Heart left ventricle (tissue), 16 donors: ENCODE measurements around the gene GH1. TPM values are rescaled to one million over a fixed set of nuclear protein-coding genes. Genes with fewer than 3 reads are reported as not detected.

ENCODE experiments used
- ATAC-seq, 4 donors: fragments of 200-7000 bp; cut with Tn5 transposase; one replicate each; pipeline ENCODE4 v1.9.1; 2020 to 2022; ENCODE audit warnings: moderate library complexity in 4 of 4, mild to moderate bottlenecking in 3 of 4, moderate number of reproducible peaks in 1 of 4
- DNase-seq, 5 donors: peaks; one replicate each; pipeline ENCODE4 v3.0.0-alpha.2; 2020
- H3K27ac ChIP-seq, 12 donors: fragments of 200-600 bp; sonication (generic) in 4 of 12; one replicate each; pipeline versions ENCODE4 v1.5.0 to v1.8.0; 2016 to 2022; ENCODE audit warnings: mild to moderate bottlenecking in 2 of 12
- H3K27me3 ChIP-seq, 9 donors: fragments of 200-600 bp; sonication (generic) in 2 of 9; one replicate each; pipeline versions ENCODE4 v1.5.1 to v1.8.0; 2016 to 2022; ENCODE audit warnings: mild to moderate bottlenecking in 3 of 9
- H3K36me3 ChIP-seq, 9 donors: fragments of 200-600 bp; sonication (generic) in 2 of 9; one replicate each; pipeline versions ENCODE4 v1.5.0 to v1.8.0; 2018 to 2022; ENCODE audit warnings: mild to moderate bottlenecking in 2 of 9
- H3K4me1 ChIP-seq, 12 donors: fragments of 200-600 bp; sonication (generic) in 4 of 12; one replicate each; pipeline versions ENCODE4 v1.5.0 to v1.8.0; 2016 to 2022; ENCODE audit warnings: mild to moderate bottlenecking in 3 of 12
- H3K4me3 ChIP-seq, 12 donors: fragments of 200-600 bp; sonication (generic) in 4 of 12; one replicate each; pipeline versions ENCODE4 v1.5.0 to v1.8.0; 2017 to 2022; ENCODE audit warnings: mild to moderate bottlenecking in 9 of 12, moderate library complexity in 4 of 12
- H3K9me3 ChIP-seq, 12 donors: fragments of 200-600 bp; sonication (generic) in 4 of 12; one replicate each; pipeline versions ENCODE4 v1.5.0 to v1.8.0; 2016 to 2022; ENCODE audit warnings: mild to moderate bottlenecking in 1 of 12
- CTCF ChIP-seq, 12 donors: fragments of 200-600 bp; sonication (generic) in 4 of 12; IDR thresholded peaks; one replicate each; pipeline versions ENCODE4 v1.5.0 to v1.8.0; 2018 to 2022; ENCODE audit warnings: antibody characterized with exemption in 12 of 12, mild to moderate bottlenecking in 5 of 12
- POLR2A ChIP-seq, 2 donors: fragments of 450-650 bp; IDR thresholded peaks; one replicate each; pipeline ENCODE4 v1.6.1; 2017; ENCODE audit warnings: antibody characterized with exemption in 2 of 2, mild to moderate bottlenecking in 2 of 2, moderate library complexity in 2 of 2
- WGBS, 4 donors: extraction: QIAGEN DNeasy Blood & Tissue Kit in 2 of 4; methylation state at CpG; one replicate each; pipeline versions ENCODE4 v1.1.5 to v1.1.7; 2013 to 2018; 5-methylcytosine and 5-hydroxymethylcytosine counted together
- intact Hi-C, 10 donors: fragments of 100-400 bp; cut with DNase I; formaldehyde crosslinking; loops; one replicate each; pipeline versions ENCODE4 v1.11.1 to v1.14.2; 2022
- polyA plus RNA-seq, 2 donors: library from polyadenylated mRNA; stranded (reverse); fragments of 200-250 nt; gene quantifications; one replicate each; pipeline ENCODE4 v1.2.3, GENCODE V29; 2013
- total RNA-seq, 9 donors: library from RNA; depleted of rRNA in 2 of 9; stranded (reverse); fragments of >200 nt in 2 of 9; fragmentation: NEBNext Ultra II Directional in 3 of 9; extraction: Animal tissue kit (Norgen Biotek cat#: 25700) in 3 of 9; gene quantifications; one replicate each; pipeline versions ENCODE4 v1.1.0 to v1.2.4, GENCODE V29; 2016 to 2023
- donor health status: ischemic (EF 13 %, LVEDD 7.1; RV severe dilation, severe dysfunction).
- donor health status: healthy with polysubstance abuse.
- donor health status: DM: no; HTN: yes; CAD: no.
- donor health status: DM: no; HTN: no; CAD: no.
- donor health status: ischemic (EF 25% LVEDD 6.9; RV normal size, moderate dysfunction).
- donor health status: ischemic (EF 25% LVEDD 5.7; RV mildly dilated, moderate dysfunction).
- donor health status: healthy.
- donor health status: DM: yes; HTN: yes; CAD: no.
- donor health status: ischemic (EF 35%, LVEDD 5.7; RV mildly dilated, moderate dysfunction).
- donor health status: nonischemic (EF 11% LVEDD 7.7; RV severe dilation, severe dysfunction).
- donor health status: DM: yes; HTN: yes; CAD: no.
- donor health status: PGD.
- donor health status: ischemic (EF 29% LVEDD 5.4; RV normal size, mild dysfunction).
- donor health status: nonischemic (EF 23%, LVEDD 6.1; RV moderate dilation, normal function).

Gene GH1
- total and polyA plus RNA-seq, 11 donors: not detected

DNA sequence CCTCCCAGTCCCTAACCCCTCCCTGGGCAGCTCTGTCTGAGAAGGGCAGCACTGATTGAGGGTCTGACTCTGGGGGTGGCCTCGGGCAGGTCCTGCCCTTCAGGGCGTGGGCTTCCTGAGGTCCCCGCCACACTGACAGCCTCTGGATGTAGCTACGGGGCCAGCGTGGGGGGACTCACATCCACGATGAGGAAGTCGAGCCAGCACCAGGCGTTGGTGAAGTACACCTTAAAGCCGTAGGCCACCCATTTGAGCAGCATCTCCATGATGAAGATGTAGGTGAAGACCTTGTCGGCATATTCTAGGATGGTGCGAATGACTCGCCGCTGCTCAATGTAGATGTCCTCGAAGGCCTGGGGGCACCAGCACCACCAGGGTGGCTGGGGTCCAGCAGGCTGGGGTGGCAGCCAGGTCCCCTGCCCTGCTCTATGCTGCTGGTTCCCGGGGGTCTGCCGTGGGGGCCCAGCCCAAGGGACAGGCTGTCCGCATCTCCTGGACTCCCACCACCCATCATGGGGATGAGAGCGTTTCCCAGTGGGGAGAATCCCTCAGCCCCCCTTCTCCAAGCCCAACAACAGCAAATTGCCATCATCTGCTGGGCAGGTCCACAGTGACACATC, 29.2 kb upstream of the GH1 start:
- 86 to 92% (median 89%) methylated on average over 8 to 18 of the region's 18 CpGs for WGBS, 4 donors
- intact Hi-C loops: loop anchor here in 3 of 10 donors (2.0 to 5.0 kb wide), 2 partner anchors 39 to 41 kb away; no protein-coding TSS in a partner anchor

DNA sequence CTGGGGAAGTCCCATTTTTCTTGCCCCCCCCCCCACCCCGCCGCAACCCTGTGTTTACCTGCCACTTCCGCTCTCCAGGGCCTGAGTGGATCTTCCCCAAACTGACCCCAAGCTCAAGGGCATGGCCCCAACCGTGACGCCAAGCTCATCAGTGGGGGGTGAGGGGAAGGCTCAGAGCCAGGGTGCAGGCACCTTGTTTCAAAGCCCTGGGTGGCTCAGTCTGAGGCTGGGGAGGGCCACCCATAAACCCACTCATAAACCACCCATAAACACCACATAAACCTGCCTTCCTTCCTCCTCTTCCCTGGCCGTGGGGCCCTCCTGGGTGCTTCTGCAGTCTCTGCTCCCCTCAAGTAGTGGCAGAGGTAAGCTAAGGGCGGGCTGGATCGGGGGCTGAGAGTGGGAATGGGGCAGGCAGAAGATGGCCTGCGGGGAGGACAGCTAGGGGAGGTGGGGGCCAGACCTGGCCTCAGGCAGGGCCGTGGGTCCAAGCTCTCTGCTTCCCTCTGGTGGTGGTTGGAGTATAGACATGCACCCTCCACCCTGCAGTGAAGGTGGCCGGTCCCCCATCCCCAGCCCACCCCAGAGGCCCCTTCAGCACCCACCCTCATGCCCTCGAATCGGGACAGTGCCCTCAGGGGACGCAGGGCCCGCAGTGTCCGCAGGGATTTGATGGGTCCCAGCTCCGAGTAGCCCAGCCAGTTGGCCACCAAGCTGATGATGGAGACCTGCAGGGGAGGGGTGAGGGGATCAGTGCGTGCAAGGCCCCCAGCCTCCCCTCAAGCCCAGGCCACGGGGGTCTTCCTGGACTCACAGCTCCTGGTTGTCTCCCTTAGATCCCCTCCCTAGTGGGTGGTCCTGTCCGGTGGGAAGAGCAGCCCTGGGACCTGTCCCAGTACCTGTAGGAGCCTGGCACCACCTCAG, 28.1 kb upstream of the GH1 start:
- WGBS, 4 donors: 36 to 56% (median 41%) methylated on average over 11 to 20 of the region's 20 CpGs
- peaks cover 0 to 15% (median 0%) of the 10 kb centered on the region in 12 donors for H3K4me1 ChIP-seq
- no peaks in the 10 kb centered on the region for H3K27me3 ChIP-seq
- H3K4me3 ChIP-seq: no peak overlapping the region
- ATAC-seq: peak in 3 of 4 donors; percentile 68 to 83 (median 79)
- no peaks in the 10 kb centered on the region for H3K9me3 ChIP-seq
- intact Hi-C loops: loop anchor here in 3 of 10 donors (2.0 to 5.0 kb wide), 2 partner anchors 41 to 42 kb away; no protein-coding TSS in a partner anchor
- no peak for TF ChIP-seq POLR2A (IDR thresholded peaks at IDR 0.05)
- peak; percentile 75 to 85 (median 81) for TF ChIP-seq CTCF (IDR thresholded peaks at IDR 0.05)
- no peak overlapping the region for H3K27ac ChIP-seq
- peak in 3 of 5 donors; percentile 42 to 54 (median 46) for DNase-seq
- no peaks in the 10 kb centered on the region for H3K36me3 ChIP-seq

More for the DNA sequence above, 29.2 kb upstream of the GH1 start:
- Histone ChIP-seq H3K27me3 (no peaks in the 10 kb centered on the region), H3K27ac (no peak overlapping the region), H3K4me3 (no peak overlapping the region), H3K36me3 (no peaks in the 10 kb centered on the region), H3K4me1 (peaks cover 0 to 15% (median 0%) of the 10 kb centered on the region in 12 donors), H3K9me3 (no peaks in the 10 kb centered on the region)
- DNase-seq (no peak), ATAC-seq (no peak)
- no peak for TF ChIP-seq CTCF (IDR thresholded peaks at IDR 0.05)
- no peak for TF ChIP-seq POLR2A (IDR thresholded peaks at IDR 0.05)

DNA sequence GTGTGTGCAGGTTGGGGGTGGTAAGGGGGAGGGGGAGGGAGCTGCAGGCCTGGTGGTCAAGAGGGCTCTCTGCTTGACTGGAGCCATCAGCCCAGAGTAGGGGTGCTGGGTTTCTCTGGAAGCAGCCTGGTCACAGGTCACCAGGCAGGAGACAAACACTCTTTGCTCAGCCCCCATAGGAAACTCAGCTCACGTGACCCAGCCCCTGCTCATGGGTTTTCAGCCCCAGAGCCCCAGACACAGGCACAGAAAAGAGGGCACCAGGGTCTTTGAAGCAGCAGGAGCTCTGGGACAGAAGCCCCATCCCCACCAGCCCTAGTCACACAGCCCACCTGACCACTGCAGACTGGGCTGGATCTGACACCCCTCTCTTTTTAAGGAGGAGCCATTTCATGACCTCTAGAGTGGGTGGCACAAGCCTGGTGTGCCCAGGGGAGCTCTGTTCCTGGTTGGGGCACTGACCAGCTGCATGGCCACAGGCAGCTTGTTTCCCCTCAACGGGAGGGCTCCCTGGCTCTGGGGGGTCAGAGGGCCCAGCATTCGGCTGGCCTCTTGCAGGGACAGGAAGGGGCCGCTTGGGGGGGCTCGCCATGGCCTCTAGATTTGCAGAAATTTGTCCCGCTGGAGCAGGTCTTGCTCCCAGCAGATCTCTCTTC, 27.3 kb upstream of the GH1 start:
- no peak overlapping the region for H3K4me3 ChIP-seq
- no peak for ATAC-seq
- no peaks in the 10 kb centered on the region for H3K27me3 ChIP-seq
- TF ChIP-seq POLR2A (IDR thresholded peaks at IDR 0.05) (no peak), CTCF (IDR thresholded peaks at IDR 0.05) (no peak)
- no peaks in the 10 kb centered on the region for H3K9me3 ChIP-seq
- WGBS, 4 donors: 63 to 77% (median 73%) methylated on average over 6 of the region's 6 CpGs
- intact Hi-C loops: loop anchor here in 3 of 10 donors (2.0 to 5.0 kb wide), 2 partner anchors 41 to 43 kb away; no protein-coding TSS in a partner anchor
- no peaks in the 10 kb centered on the region for H3K36me3 ChIP-seq
- no peak for DNase-seq
- no peak overlapping the region for H3K27ac ChIP-seq
- H3K4me1 ChIP-seq: peaks cover 0 to 15% (median 0%) of the 10 kb centered on the region in 12 donors
